ENCODE results near the gene GRIK2. TPM values are rescaled to one million over a fixed set of nuclear protein-coding genes. Genes with fewer than 3 reads are reported as not detected.
A peak's percentile ranks its signal among the peaks of the same experiment; 100 is the strongest.

Gene GRIK2
- total and polyA plus RNA-seq, 2 of the 4 experiments (the other 2 are of a cell fraction), result 8.2 to 15.2 TPM

GRCh38 chr6:101776919-101777350 lies 383.4 kb downstream of the GRIK2 start:
- Histone ChIP-seq H3K9me1 (ENCODE audit: insufficient read depth, low read length) (0 out of 2 replicates have a peak, but pooled peaks cover 3% of the 10 kb centered on the region), H2BK20ac (ENCODE audit: low read depth, low read length) (no peak overlapping the region; the same call in 1 of the 2 replicates), H2AFZ (replicated peaks; ENCODE audit: low read length, poor library complexity) (peak overlapping the region; percentile 48), H4K5ac (ENCODE audit: low read depth, low read length) (no peak overlapping the region), H3K4ac (ENCODE audit: low read depth, low read length) (no peak overlapping the region), H2BK5ac (ENCODE audit: low read depth, low read length, poor library complexity, severe bottlenecking) (no peak overlapping the region), H4K91ac (ENCODE audit: insufficient read depth, low read depth, low read length) (no peak overlapping the region), H3K36me3 (ENCODE audit: control insufficient read depth, insufficient read depth, low read length) (no peaks in the 10 kb centered on the region), H3K56ac (ENCODE audit: extremely low read depth, insufficient read depth, low read length) (no peak overlapping the region), H2BK15ac (ENCODE audit: low read depth, low read length) (no peak overlapping the region), H3K9me3 (ENCODE audit: control insufficient read depth, insufficient read depth, low read length) (no peaks in the 10 kb centered on the region), H3K4me3 (ENCODE audit: insufficient read depth, low read depth, low read length) (no peak overlapping the region), H3K4me1 (ENCODE audit: control insufficient read depth, insufficient read depth, low read length) (no peaks in the 10 kb centered on the region), H3K27me3 (ENCODE audit: control insufficient read depth, insufficient read depth, low read length) (no peaks in the 10 kb centered on the region), H4K20me1 (ENCODE audit: insufficient read depth, low read length) (no peaks in the 10 kb centered on the region), H3K9ac (ENCODE audit: low read depth, low read length) (no peak overlapping the region), H3K14ac (replicated peaks; ENCODE audit: low read depth, low read length) (no peak overlapping the region), H3K27ac (ENCODE audit: insufficient read depth, low read length) (no peak overlapping the region), H2AK5ac (ENCODE audit: low read depth, low read length) (peak overlapping the region; percentile 43; the same call in 1 of the 2 replicates), H3K18ac (ENCODE audit: low read depth, low read length) (no peak overlapping the region), H2BK120ac (ENCODE audit: low read depth, low read length) (no peak overlapping the region), H4K8ac (ENCODE audit: low read depth in 2 of 2, low read length in 2 of 2) (no peak overlapping the region), H2AK9ac (replicated peaks; ENCODE audit: low read depth, low read length, poor library complexity) (peak overlapping the region; percentile 29), H3K4me2 (ENCODE audit: low read depth, low read length) (no peak overlapping the region), H3K23ac (ENCODE audit: low read depth, low read length) (no peak overlapping the region), H3K79me1 (ENCODE audit: low read depth in 1 of 2, low read length in 2 of 2) (no peaks in the 10 kb centered on the region)
- WGBS, 2 experiments (ENCODE audit: extremely low coverage in 2 of 2, insufficient read length in 1 of 2), result 100% methylated on average over 3 of the region's 7 CpGs; no CpG with 5 or more reads in 1 of the 2 experiments
- ATAC-seq (ENCODE audit: low read depth) (no peak), DNase-seq (no peak)
- BruUV-seq (replicated peaks), result no TSS peak
- dilution Hi-C loops (cut with HindIII; ENCODE audit: low sequenced_read_pairs, unreplicated experiment) (no loop called here), in situ Hi-C loops (cut with MboI; ENCODE audit: low sequenced_read_pairs) (no loop called here), intact Hi-C loops (cut with micrococcal nuclease) (loop anchor here (10.0 kb wide), 1 partner anchor 908 kb away; no protein-coding TSS in a partner anchor)
- TF ChIP-seq BHLHE40 (IDR thresholded peaks at IDR 0.05; ENCODE audit: low read depth, low read length), result no peak
- ChIA-PET POLR2A (ENCODE audit: unreplicated experiment) (no interaction called here), CTCF (no interaction called here)

Data from IMR-90 (cell line).